ENCODE data around the gene SLC12A5. TPM values are rescaled to one million over a fixed set of nuclear protein-coding genes. Genes with fewer than 3 reads are reported as not detected.
A peak's percentile ranks its signal among the peaks of the same experiment; 100 is the strongest.

The SLC12A5 gene
- total and polyA plus RNA-seq, 2 donors (not counting 1 experiment from before 2014, with no cell fraction given) = 0.32 TPM; not detected in 1

- 24% methylated on average over 61 of the region's 65 CpGs for WGBS (ENCODE audit: insufficient coverage)
- Histone ChIP-seq H4K20me1 (ENCODE audit: control insufficient read depth, insufficient read depth, low read length, poor library complexity, severe bottlenecking) (peaks cover 51% of the 10 kb centered on the region), H3K36me3 (replicated peaks in 1 of 2; ENCODE audit: control extremely low read depth in 1 of 2, control insufficient read depth in 1 of 2, extremely low read depth in 1 of 2, insufficient read depth in 2 of 2, low read length in 1 of 2) (peaks cover 0 to 14% of the 10 kb centered on the region in 2 experiments), H3K9me3 (ENCODE audit: control extremely low read depth in 1 of 3, control insufficient read depth in 2 of 3, insufficient read depth in 1 of 3, low read length in 2 of 3) (peaks cover 0 to 26% (median 0%) of the 10 kb centered on the region in 3 donors), H3K9ac (ENCODE audit: low read length) (no peak overlapping the region), H2AFZ (ENCODE audit: insufficient read depth, low read depth, low read length, poor library complexity, severe bottlenecking) (no peak overlapping the region), H3K4me1 (ENCODE audit: control insufficient read depth in 2 of 2, insufficient read depth in 2 of 2, low read length in 2 of 2) (peaks cover 39 to 44% of the 10 kb centered on the region in 2 donors), H3K79me2 (ENCODE audit: control insufficient read depth, insufficient read depth, low read length) (no peaks in the 10 kb centered on the region), H3K4me3 (ENCODE audit: control extremely low read depth in 1 of 5, extremely low read depth in 1 of 5, insufficient read depth in 1 of 5, low read depth in 2 of 5, low read length in 4 of 5) (no peak overlapping the region), H3K27ac (ENCODE audit: low read length in 2 of 2) (no peak overlapping the region), H3K4me2 (replicated peaks; ENCODE audit: low read depth, low read length, poor library complexity, severe bottlenecking) (peak overlapping the region; percentile 76), H3K27me3 (replicated peaks in 1 of 4; ENCODE audit: control extremely low read depth in 1 of 4, control insufficient read depth in 3 of 4, insufficient read depth in 4 of 4, low read length in 3 of 4) (peaks cover 0 to 42% (median 9%) of the 10 kb centered on the region in 4 experiments)
- CTCF ChIA-PET = no interaction called here
- TF ChIP-seq EZH2 (IDR thresholded peaks at IDR 0.05; ENCODE audit: borderline replicate concordance, insufficient read depth, low read depth, low read length, poor library complexity, severe bottlenecking) (no peak), CTCF (IDR thresholded peaks at IDR 0.05) (no peak)
- Mint-ChIP-seq H3K4me1 (peaks cover 41% of the 10 kb centered on the region), H3K4me3 (no peak overlapping the region), H3K9me3 (ENCODE audit: insufficient read depth) (no peaks in the 10 kb centered on the region), H3K27me3 (peaks cover 32% of the 10 kb centered on the region), H3K27ac (no peak overlapping the region)
- peak; percentile 40 for DNase-seq
- POLR2A ChIA-PET = no interaction called here
- intact Hi-C loops (cut with micrococcal nuclease) = no loop called here
- ATAC-seq (ENCODE audit: low read depth) = no peak
Observed at GRCh38 chr20:46056970-46057855, 28.2 kb downstream of the SLC12A5 start.
